Activated naive CD4-positive, alpha-beta T cell treated with anti-CD3 and anti-CD28 coated beads for 36 hours (primary cell): ENCODE results near the gene IFIH1. TPM values are rescaled to one million over a fixed set of nuclear protein-coding genes. Genes with fewer than 3 reads are reported as not detected.

Experiments
- CTCF ChIA-PET: fragments of 350-600 bp; sonication (Branson Sonifier 250); formaldehyde crosslinking; loops from one replicate; lab custom pipeline; 2021; ENCODE audit warnings: antibody characterized with exemption; lab: Charles Lee
- DNase-seq: peaks from one replicate; pipeline ENCODE4 v3.0.0-alpha.2; 2020
- H3K27ac Mint-ChIP-seq: one replicate; pipeline ENCODE4 v1.8.0; 2021; ENCODE audit warnings: mild to moderate bottlenecking, mixed read lengths
- H3K27me3 Mint-ChIP-seq: one replicate; pipeline ENCODE4 v1.8.0; 2021; ENCODE audit warnings: low read depth, mixed read lengths
- H3K36me3 Mint-ChIP-seq: one replicate; pipeline ENCODE4 v1.8.0; 2021; ENCODE audit warnings: low read depth, mixed read lengths
- H3K4me1 Mint-ChIP-seq: one replicate; pipeline ENCODE4 v1.8.0; 2021; ENCODE audit warnings: low read depth, mixed read lengths
- H3K4me3 Mint-ChIP-seq: one replicate; pipeline ENCODE4 v1.8.0; 2021; ENCODE audit warnings: mild to moderate bottlenecking, moderate library complexity, mixed read lengths
- H3K9me3 Mint-ChIP-seq: one replicate; pipeline ENCODE4 v1.8.0; 2021; ENCODE audit warnings: mixed read lengths
- intact Hi-C: fragments of 100-400 bp; cut with micrococcal nuclease; formaldehyde crosslinking; loops from one replicate; pipeline ENCODE4 v1.15.1; 2023
- total RNA-seq, 2 experiments: library from RNA; stranded (reverse); gene quantifications; one replicate each; pipeline ENCODE4 v1.2.3, GENCODE V29; 2021

Gene IFIH1
- total RNA-seq, 2 experiments from 2014 or later: 33.8 to 34.6 TPM

DNA sequence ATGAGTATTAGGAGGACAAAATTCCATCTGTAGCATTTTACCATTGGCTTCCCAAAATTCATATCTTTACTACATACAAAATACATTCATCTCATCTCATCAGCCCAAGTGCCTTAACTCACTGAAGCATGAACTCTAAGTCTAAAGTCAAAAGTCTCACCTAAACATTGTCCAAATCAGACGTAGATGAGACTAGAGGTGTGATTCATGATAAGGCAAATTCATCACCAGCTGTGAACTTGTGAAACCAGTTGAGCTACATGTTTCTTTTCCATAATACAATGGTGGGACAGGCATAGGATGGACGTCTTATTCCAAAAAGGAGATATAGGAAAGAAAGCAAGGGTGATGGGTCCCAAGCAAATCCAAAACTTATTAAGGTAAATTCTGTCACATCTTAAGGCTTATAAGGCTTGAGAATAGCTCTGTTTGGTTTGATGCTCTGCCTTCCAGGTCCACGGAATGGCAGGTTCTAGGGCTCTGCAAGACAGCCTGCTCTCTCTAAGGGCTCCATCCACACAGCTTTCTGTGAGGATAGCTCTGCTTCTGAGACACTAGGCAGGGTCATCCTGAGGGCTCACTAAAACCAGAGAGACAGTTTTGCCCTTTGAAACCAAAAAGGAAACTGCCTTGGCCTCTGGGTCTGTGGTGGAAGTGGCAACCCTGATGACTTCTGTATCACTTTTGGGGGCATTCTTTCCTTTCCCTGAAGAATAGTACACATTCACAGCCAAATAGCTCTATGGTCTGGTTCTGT is 9.6 kb downstream of the IFIH1 start:
- H3K36me3 Mint-ChIP-seq: peaks cover 21% of the 10 kb centered on the region
- DNase-seq: no peak
- no peak overlapping the region for H3K4me3 Mint-ChIP-seq
- intact Hi-C loops: no loop called here
- H3K27ac Mint-ChIP-seq: no peak overlapping the region
- no peaks in the 10 kb centered on the region for H3K27me3 Mint-ChIP-seq
- H3K4me1 Mint-ChIP-seq: peaks cover 25% of the 10 kb centered on the region
- CTCF ChIA-PET: interaction anchor here (0.8 to 1.5 kb wide), 3 partner anchors 10 to 156 kb away, joined by 3 to 5 read pairs (median 3); no protein-coding TSS in a partner anchor
- H3K9me3 Mint-ChIP-seq: no peaks in the 10 kb centered on the region

DNA sequence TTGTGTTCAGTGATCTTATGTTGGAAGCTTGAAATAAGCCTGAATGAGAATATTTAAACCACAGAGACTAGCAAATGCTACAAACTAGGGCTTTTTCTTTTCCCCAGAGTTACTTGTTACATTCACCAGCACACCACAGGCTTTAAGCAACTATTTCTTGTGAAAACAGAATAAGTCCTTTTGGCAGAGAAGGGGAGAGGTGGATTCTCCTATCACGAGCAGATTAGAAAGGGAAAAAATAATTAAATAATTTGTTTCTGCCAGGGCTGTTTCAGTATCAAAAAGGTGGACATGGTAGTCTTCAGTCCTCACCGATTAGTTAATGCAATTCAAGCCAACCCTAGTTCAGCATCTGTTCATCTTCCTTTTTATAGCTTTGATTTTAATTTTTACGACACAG is 12.6 kb downstream of the IFIH1 start:
- no peak for DNase-seq
- Mint-ChIP-seq H3K9me3 (no peaks in the 10 kb centered on the region), H3K36me3 (peaks cover 19% of the 10 kb centered on the region), H3K27ac (no peak overlapping the region), H3K4me1 (peaks cover 4% of the 10 kb centered on the region), H3K27me3 (no peaks in the 10 kb centered on the region), H3K4me3 (no peak overlapping the region)
- intact Hi-C loops: no loop called here
- CTCF ChIA-PET: interaction anchor here (2.9 kb wide), 1 partner anchor 85 kb away, joined by 14 read pairs; no protein-coding TSS in a partner anchor

DNA sequence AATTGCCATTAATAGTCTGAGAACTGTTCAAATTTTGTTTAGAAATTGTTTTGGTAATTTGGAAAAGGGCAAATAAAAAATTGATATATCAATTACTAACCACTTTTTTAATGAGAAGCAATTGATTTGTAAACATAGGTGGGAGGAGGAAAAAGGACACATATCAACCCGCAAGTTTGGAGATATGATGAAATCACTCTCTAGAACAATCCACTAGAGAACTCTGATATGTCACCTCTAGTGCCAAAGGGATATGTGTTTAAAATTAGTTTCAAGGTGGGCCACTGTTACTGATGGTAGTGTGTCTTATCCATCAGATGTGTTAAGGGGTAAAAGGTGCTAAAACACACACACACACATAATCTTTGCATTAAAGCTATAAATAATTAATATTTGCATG is 16.6 kb downstream of the IFIH1 start:
- Mint-ChIP-seq H3K36me3 (peaks cover 2% of the 10 kb centered on the region), H3K4me3 (no peak overlapping the region), H3K27ac (no peak overlapping the region), H3K4me1 (no peaks in the 10 kb centered on the region), H3K9me3 (no peaks in the 10 kb centered on the region), H3K27me3 (no peaks in the 10 kb centered on the region)
- CTCF ChIA-PET: interaction anchor here (0.6 to 11.2 kb wide), 7 partner anchors 10 to 594 kb away, joined by 3 to 204 read pairs (median 9); partner anchors contain the start of gene GCG
- DNase-seq: no peak
- intact Hi-C loops: loop anchor here (1.0 to 2.0 kb wide), 3 partner anchors 16 to 289 kb away; partner anchors contain the start of gene IFIH1

DNA sequence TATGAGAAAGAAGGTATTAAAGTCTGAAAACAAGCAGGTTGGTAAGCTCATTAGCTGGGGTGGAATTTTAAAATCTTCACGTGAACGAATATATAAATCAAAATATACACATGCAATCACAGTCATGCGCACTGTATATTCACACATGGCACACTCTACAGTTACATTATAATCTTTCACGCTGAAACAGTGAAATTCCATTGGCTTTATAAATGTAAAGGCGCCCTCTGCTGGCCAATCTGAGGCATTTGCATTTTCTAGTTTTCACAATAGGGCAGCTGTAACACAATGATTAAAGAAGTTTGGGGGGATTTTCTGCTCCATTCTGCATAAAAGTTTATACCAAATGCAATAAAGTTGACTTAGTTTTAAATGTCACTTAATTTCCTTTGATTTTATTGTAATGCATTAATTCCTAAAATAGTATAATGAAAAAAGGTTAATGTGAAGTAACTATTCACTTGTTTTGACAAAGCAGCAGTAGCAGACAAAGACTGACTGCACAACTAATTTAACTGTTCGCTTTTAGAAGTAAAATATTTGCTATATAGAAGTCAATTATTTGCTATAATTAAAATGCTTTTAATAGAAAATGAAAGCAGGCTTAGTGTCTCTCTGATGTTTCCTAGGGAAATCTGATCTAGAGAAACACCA is 17.2 kb downstream of the IFIH1 start:
- peaks cover 2% of the 10 kb centered on the region for H3K36me3 Mint-ChIP-seq

DNA sequence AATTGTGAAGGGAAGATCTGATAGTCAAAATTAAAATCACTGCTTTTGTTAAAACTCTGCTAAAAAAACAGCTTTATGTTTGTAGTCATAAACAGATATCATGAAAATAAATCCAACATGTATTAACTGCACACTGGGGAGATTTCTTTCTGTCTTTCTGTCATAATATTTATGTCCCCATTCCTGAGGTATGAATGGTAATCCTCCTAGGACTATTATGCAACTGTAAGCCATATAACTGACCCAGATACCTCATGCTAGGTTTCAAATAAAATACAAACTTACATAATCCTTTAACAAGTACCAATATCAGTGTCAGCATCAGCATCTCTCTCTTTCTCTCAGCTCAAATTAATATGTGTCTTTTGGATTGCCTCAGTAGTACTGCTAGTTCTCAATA is 18.2 kb downstream of the IFIH1 start:
- no peaks in the 10 kb centered on the region for H3K4me1 Mint-ChIP-seq
- DNase-seq: no peak
- no peaks in the 10 kb centered on the region for H3K27me3 Mint-ChIP-seq
- CTCF ChIA-PET: interaction anchor here (0.8 to 11.2 kb wide), 9 partner anchors 11 to 148 kb away, joined by 3 to 204 read pairs (median 8); partner anchors contain the start of genes GCG and IFIH1
- no peaks in the 10 kb centered on the region for H3K9me3 Mint-ChIP-seq
- no peaks in the 10 kb centered on the region for H3K36me3 Mint-ChIP-seq
- H3K4me3 Mint-ChIP-seq: no peak overlapping the region
- H3K27ac Mint-ChIP-seq: no peak overlapping the region
- intact Hi-C loops: loop anchor here (2.0 kb wide), 1 partner anchor 287 kb away; no protein-coding TSS in a partner anchor

More for the DNA sequence above, 17.2 kb downstream of the IFIH1 start:
- Mint-ChIP-seq H3K27me3 (no peaks in the 10 kb centered on the region), H3K9me3 (no peaks in the 10 kb centered on the region), H3K4me1 (no peaks in the 10 kb centered on the region), H3K4me3 (no peak overlapping the region), H3K27ac (no peak overlapping the region)
- intact Hi-C loops: loop anchor here (1.0 to 2.0 kb wide), 3 partner anchors 17 to 288 kb away; partner anchors contain the start of gene IFIH1
- peak; percentile 71 for DNase-seq
- CTCF ChIA-PET: interaction anchor here (1.3 to 11.2 kb wide), 6 partner anchors 14 to 149 kb away, joined by 3 to 204 read pairs (median 8); partner anchors contain the start of gene GCG

DNA sequence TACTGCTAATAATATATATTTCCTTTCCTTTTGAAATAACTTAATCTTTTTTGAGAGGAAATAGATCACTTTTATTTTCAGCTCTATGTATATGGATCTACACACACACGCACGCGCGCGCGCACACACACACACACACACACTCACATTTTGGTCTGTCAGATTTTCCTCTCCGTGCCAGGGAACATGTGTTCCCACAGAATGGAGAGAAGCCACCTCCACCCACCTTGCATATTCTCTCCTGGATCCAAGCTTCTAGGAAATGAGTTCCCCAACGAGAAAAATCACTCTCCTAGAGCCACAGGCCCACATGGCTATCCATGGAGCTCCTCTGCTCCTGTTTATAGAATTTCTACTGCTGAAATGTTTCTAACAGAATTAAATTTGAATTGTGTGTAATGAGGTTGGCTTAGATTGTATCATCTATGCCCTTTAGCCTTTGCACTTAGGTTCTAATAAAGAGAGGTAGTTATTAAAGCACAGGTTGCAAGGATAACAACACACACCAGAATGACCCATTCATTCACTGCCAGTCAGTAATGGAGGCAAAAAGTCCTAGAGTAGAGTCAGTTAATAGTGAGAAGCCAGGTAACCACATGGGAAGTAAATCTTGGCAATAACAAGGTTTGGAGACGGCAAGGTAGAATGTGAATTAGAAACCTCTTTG is 19.7 kb downstream of the IFIH1 start:
- Mint-ChIP-seq H3K9me3 (no peaks in the 10 kb centered on the region), H3K27ac (no peak overlapping the region), H3K27me3 (no peaks in the 10 kb centered on the region), H3K4me3 (no peak overlapping the region), H3K4me1 (no peaks in the 10 kb centered on the region), H3K36me3 (no peaks in the 10 kb centered on the region)
- CTCF ChIA-PET: interaction anchor here (0.7 to 11.2 kb wide), 33 partner anchors 8 to 1072 kb away, joined by 3 to 204 read pairs (median 4); partner anchors contain the start of genes GCA and GCG
- intact Hi-C loops: loop anchor here (1.0 to 2.0 kb wide), 3 partner anchors 78 to 712 kb away; no protein-coding TSS in a partner anchor
- no peak for DNase-seq

DNA sequence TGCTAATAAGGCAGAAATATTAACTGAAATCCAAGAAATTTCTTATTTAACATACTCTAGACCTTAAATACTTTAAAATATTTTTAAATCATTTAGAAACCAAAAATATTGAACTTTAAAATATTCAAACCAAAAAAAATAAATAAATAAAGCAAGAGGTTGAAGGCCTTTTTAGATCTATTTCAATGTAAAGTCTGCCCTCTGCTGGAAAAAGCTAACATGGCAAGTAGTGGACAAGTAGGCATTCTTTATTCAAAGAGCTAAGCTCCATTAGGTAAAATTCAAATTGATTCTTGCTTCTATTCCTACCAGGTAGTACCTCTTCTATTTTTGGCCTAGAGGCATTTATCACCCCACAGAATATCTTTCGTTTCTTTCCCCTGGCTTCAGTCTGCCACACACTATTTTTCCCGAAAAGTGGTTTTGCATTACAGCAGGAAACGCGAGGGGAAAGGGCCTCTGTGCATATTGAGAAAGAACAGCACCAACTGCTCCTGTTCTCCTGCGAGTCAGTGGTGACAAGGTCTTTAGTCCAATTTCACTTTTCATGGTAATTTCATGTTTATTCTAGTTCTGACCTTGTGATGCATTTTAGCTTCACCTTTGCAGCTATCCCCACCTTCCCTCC is 20.4 kb downstream of the IFIH1 start:
- no peaks in the 10 kb centered on the region for H3K4me1 Mint-ChIP-seq
- no peak overlapping the region for H3K4me3 Mint-ChIP-seq
- CTCF ChIA-PET: interaction anchor here (0.6 to 11.2 kb wide), 39 partner anchors 9 to 1071 kb away, joined by 3 to 204 read pairs (median 4); partner anchors contain the start of genes GCA and GCG
- intact Hi-C loops: loop anchor here (1.0 to 2.0 kb wide), 3 partner anchors 77 to 711 kb away; no protein-coding TSS in a partner anchor
- H3K27ac Mint-ChIP-seq: no peak overlapping the region
- DNase-seq: peak; percentile 74
- H3K9me3 Mint-ChIP-seq: no peaks in the 10 kb centered on the region
- no peaks in the 10 kb centered on the region for H3K27me3 Mint-ChIP-seq
- no peaks in the 10 kb centered on the region for H3K36me3 Mint-ChIP-seq

DNA sequence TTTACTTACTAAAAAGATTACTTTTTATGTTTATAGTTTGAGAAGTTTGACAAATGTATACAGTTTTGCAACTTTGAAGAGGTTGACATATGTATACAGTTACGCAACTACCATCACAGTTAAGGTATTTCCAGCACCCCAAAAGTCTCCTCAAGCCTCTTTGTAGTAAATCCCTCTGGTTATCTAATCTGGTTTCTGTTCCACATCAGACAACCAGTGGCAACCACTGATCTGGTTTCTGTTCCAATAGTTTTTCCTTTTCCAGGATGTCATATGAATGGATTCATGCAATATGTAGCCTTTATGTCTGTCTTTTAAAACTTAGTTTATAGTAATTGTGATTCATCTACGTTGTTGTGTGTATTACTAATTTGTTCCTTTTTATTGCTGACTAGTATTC is 23.5 kb downstream of the IFIH1 start:
- Mint-ChIP-seq H3K36me3 (peaks cover 3% of the 10 kb centered on the region), H3K9me3 (no peaks in the 10 kb centered on the region), H3K27ac (no peak overlapping the region), H3K4me1 (no peaks in the 10 kb centered on the region), H3K4me3 (no peak overlapping the region), H3K27me3 (no peaks in the 10 kb centered on the region)
- DNase-seq: no peak
- intact Hi-C loops: no loop called here
- CTCF ChIA-PET: interaction anchor here (0.5 to 11.2 kb wide), 3 partner anchors 73 to 143 kb away, joined by 4 to 204 read pairs (median 8); partner anchors contain the start of gene GCG

DNA sequence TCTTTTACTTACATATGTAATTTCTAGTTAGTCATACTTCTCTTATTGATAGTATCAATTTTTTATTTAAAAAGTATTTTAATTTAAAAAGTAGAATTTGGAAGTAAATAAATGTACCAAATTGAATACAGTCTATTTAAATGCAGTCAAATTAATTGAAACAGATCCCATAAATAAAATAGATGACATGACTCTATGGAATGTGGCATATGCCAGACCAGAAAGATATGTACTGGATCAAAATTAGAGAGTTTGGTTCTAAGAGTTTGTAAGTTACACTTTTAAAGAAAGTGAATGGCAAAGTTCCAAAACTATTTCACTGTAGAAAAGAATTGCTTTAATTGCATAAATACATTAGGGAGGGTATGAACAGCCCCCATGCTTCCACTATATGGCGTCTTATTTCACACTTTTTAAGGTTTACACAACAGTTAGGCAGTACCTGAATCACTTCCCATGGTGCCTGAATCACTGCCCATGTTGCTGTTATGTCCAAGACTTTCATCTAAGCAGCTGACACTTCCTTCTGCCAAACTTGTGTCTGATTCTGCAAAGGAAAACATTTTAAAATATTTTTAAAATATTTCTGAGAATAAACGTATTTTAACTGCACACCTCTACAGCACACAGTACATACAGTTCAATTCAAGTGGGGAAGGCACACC is 25.2 kb downstream of the IFIH1 start:
- intact Hi-C loops: no loop called here
- H3K4me3 Mint-ChIP-seq: no peak overlapping the region

DNA sequence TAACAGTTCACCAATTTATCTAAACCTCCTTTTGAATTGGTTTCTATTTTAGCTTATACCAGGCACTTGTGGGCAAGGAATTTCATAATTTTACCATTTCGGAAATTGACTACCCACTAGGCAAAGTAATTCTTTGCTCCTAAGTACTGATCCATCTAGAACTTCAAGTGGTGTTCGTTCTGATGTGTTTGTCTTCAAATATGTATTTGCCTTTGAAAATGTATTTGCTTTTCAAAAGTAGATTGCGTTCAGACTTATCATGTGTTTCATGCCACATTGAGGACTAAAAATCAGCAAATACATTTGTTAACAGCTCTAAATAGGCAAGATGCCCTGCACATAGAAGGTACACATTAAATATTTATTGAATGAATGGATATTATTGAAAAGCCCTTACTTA is 26.7 kb downstream of the IFIH1 start:
- Mint-ChIP-seq H3K4me3 (no peak overlapping the region), H3K9me3 (no peaks in the 10 kb centered on the region), H3K27ac (no peak overlapping the region), H3K4me1 (no peaks in the 10 kb centered on the region), H3K36me3 (peaks cover 4% of the 10 kb centered on the region), H3K27me3 (no peaks in the 10 kb centered on the region)
- intact Hi-C loops: no loop called here
- CTCF ChIA-PET: interaction anchor here (2.0 kb wide), 1 partner anchor 71 kb away, joined by 10 read pairs; no protein-coding TSS in a partner anchor
- no peak for DNase-seq

More for the DNA sequence above, 25.2 kb downstream of the IFIH1 start:
- CTCF ChIA-PET: interaction anchor here (11.2 kb wide), 1 partner anchor 72 kb away, joined by 204 read pairs; no protein-coding TSS in a partner anchor
- Mint-ChIP-seq H3K27me3 (no peaks in the 10 kb centered on the region), H3K9me3 (no peaks in the 10 kb centered on the region), H3K27ac (no peak overlapping the region), H3K36me3 (peaks cover 3% of the 10 kb centered on the region), H3K4me1 (no peaks in the 10 kb centered on the region)
- no peak for DNase-seq
